Mesothelial cell of epicardium (in vitro differentiated cells): ENCODE data around the gene ADA. TPM values are rescaled to one million over a fixed set of nuclear protein-coding genes. Genes with fewer than 3 reads are reported as not detected.
"Not testable (repeated sequence)": the region's sequence is repeated elsewhere in the genome, so short reads cannot be mapped to it uniquely, and the experiment has no call there.

ENCODE experiments used
- DNase-seq, 2 experiments: peaks; one replicate each; pipeline ENCODE4 v3.0.0; 2021; ENCODE audit warnings: low spot score in 2 of 2; ENCODE audit not compliant: unreplicated experiment in 2 of 2
- H3K27ac Mint-ChIP-seq: 2 replicates; pipeline ENCODE4 v1.8.0; 2021; ENCODE audit warnings: mixed read lengths
- H3K27me3 Mint-ChIP-seq: 2 replicates; pipeline ENCODE4 v1.8.0; 2021; ENCODE audit warnings: low read depth, mixed read lengths
- H3K36me3 Mint-ChIP-seq: 2 replicates; pipeline ENCODE4 v1.8.0; 2021; ENCODE audit warnings: mixed read lengths
- H3K4me1 Mint-ChIP-seq: 2 replicates; pipeline ENCODE4 v1.8.0; 2021; ENCODE audit warnings: mixed read lengths
- H3K4me3 Mint-ChIP-seq: 2 replicates; pipeline ENCODE4 v1.8.0; 2021; ENCODE audit warnings: mild to moderate bottlenecking, moderate library complexity, mixed read lengths
- H3K9me3 Mint-ChIP-seq: 2 replicates; pipeline ENCODE4 v1.8.0; 2021; ENCODE audit warnings: mixed read lengths
- CTCF ChIP-seq: fragments of 200-600 bp; sonication (generic); IDR thresholded peaks from one replicate; pipeline ENCODE4 v1.5.0; 2021; ENCODE audit warnings: antibody characterized with exemption; ENCODE audit not compliant: unreplicated experiment
- total RNA-seq: library from RNA; stranded (reverse); gene quantifications from 3 replicates; pipeline ENCODE4 v1.2.1, GENCODE V29; 2021

ADA gene
- total RNA-seq, 1 donor from 2014 or later, result 21.7 TPM

DNA sequence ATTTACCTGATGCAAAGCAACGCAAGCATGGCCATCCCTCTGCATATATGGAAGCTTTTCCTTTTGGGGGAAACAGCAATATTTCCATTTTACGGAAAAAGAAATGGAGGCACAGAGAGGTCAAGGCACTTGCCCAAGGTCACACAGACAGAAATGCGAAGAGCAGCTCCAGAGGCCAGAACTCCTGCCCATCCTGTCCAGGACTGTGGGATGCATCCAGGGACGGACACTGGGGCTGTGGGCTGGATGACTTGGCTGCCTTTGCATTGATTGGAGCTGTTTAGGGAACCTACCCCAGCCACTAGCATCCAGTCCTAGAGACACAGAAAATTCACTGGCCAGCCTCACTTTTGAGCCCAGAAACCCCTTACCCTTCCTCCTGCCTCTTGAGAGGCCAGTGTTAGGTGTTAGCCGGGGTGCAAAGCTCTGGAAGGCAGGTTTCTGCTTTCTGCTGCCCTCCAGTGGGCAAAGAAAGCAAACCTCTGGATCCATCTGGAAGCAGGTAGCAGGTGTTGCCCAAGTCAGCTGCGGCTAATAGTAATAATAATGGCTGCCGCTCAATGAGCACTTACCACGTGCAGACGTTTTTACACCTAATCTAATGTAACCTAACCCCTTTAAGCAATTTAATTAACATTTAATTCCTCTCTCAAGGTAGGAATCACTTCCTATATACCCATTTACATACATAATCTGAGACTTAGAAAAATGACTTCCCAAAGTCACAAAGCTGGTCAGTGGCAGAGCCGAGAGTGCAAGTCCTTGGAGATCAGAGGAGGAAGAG, 32.0 kb upstream of the ADA start:
- peak; percentile 61 for TF ChIP-seq CTCF
- peaks cover 13% of the 10 kb centered on the region for H3K4me1 Mint-ChIP-seq
- H3K4me3 Mint-ChIP-seq, result no peak overlapping the region
- no peak overlapping the region for H3K27ac Mint-ChIP-seq
- peaks cover 4% of the 10 kb centered on the region for H3K9me3 Mint-ChIP-seq
- H3K36me3 Mint-ChIP-seq, result no peaks in the 10 kb centered on the region
- peak in 1 of 2 experiments; percentile 55 for DNase-seq
- no peaks in the 10 kb centered on the region for H3K27me3 Mint-ChIP-seq

DNA sequence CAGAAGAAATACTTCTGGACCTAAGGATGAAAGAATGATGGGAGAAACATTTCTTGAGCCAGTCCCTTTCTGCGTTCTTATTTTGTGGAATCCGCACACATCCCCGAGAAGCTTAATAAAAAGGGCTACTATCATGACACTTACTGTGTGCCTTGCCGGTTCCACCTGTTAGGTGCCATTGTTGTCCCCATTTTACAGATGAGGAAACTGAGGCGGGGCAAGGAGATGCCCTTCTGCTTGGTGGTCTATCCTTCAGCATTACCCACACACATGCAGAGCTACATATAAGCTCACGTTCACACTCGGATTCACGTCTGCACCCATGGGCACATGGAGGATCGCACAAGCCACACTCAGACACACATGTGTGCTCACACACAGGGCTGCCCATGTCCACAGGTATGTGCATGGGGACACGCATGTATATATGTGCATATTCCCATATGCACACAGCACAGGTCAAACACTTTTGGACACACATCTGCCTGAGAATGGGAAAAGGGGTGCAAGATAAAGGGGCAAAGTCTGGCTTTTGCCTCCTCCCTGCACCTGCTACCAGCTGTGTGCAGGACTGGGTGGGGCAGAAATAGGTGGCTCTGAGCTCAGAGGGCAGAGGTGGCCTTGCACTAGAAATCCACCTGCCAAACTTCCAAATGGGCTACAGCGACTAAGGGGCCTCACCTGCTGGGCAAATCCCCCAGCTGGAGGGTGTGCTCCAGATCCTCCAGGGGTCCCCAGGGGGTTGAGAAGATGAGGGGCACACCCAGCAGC, 30.5 kb upstream of the ADA start:
- Mint-ChIP-seq H3K36me3 (no peaks in the 10 kb centered on the region), H3K4me1 (peaks cover 17% of the 10 kb centered on the region), H3K27ac (no peak overlapping the region), H3K9me3 (no peaks in the 10 kb centered on the region), H3K27me3 (no peaks in the 10 kb centered on the region), H3K4me3 (no peak overlapping the region)
- no peak for DNase-seq
- no peak for TF ChIP-seq CTCF

DNA sequence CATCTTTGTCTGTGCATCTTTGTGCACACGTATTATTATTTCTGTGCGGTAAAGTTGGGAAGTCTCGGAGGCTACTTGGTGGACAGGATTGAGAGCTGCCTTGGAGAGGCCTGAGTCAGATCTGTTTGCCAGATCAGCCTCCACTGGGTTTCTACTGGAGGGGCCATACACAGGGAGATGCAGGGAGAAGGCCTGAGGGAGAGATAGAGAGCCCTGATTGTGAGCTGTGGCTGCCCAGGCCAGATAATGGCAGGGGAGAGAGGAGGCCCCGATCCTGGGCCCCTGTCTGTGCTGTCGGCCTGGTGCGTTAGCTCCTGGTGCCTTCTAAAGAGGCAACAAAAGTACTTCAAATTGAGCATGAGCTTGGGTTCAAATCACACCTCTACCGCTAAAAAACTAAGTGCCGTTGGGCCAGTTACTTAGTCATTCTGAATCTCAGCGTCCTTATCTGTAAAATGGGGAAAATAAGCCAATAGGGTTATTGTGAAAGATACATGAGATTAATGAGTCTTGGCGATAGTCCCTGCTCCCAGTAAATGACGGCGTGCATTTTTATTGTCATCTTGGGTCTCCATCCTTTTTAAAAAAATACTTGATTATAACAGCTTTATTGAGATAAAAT, 27.6 kb upstream of the ADA start:
- DNase-seq, result no peak
- H3K9me3 Mint-ChIP-seq, result no peaks in the 10 kb centered on the region
- H3K27me3 Mint-ChIP-seq, result no peaks in the 10 kb centered on the region
- H3K4me1 Mint-ChIP-seq, result peaks cover 12% of the 10 kb centered on the region
- H3K27ac Mint-ChIP-seq, result peak overlapping the region; percentile 82
- no peak for TF ChIP-seq CTCF
- H3K4me3 Mint-ChIP-seq, result no peak overlapping the region
- H3K36me3 Mint-ChIP-seq, result no peaks in the 10 kb centered on the region

DNA sequence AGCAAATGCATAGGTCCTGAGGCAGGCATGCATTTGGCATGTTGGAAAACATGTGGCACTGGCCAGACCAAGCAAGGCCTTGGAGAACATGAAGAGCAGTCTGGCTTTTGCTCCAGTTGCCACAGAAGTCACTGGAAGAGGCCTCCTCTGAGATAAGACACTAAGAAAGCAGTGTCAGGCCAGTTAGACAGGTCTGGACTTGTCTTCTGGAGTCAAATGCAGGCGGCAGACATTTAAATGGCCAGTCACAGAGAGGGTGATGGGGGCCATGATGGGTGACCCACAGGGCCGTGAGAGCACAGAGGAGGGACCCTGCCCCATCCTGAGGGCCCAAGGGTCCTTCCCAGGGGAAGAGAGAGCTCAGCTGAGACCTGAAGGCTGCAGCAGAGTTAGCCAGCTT, 26.7 kb upstream of the ADA start:
- H3K4me3 Mint-ChIP-seq, result peak overlapping the region; percentile 9
- no peak for TF ChIP-seq CTCF
- H3K4me1 Mint-ChIP-seq, result peaks cover 12% of the 10 kb centered on the region
- DNase-seq, result no peak
- H3K36me3 Mint-ChIP-seq, result no peaks in the 10 kb centered on the region
- no peaks in the 10 kb centered on the region for H3K27me3 Mint-ChIP-seq
- peak overlapping the region; percentile 82 for H3K27ac Mint-ChIP-seq
- no peaks in the 10 kb centered on the region for H3K9me3 Mint-ChIP-seq

DNA sequence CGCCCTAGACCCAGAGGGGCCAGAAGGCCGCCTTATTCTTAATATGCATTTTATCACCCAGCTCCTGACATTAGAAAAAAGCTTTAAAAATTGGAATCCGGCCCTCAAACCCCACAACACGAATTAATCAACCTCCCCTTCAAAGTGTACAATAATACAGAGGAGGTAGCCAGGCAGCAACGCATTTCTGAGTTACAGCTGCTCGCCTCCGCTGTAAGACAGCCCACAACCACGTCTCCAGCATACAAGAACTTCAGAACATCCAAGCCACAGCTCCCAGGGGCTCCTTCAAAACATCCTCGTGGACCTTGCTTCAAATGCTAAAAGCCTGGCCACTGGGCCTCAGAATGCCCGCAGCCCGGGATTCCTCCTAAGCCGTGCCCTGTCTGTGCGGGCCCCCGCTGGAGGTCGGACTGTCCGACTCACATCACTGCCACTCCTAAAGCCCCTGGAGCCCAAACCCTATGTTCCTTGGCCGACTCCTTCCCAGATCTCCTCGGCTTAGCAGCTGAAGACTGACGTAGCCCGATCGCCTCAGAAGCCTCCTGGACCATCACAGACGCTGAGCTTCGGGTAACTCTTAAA, 20.9 kb upstream of the ADA start:
- not testable (repeated sequence) for H3K27me3 Mint-ChIP-seq, H3K9me3 Mint-ChIP-seq, H3K4me3 Mint-ChIP-seq, H3K36me3 Mint-ChIP-seq, DNase-seq, H3K27ac Mint-ChIP-seq, H3K4me1 Mint-ChIP-seq

DNA sequence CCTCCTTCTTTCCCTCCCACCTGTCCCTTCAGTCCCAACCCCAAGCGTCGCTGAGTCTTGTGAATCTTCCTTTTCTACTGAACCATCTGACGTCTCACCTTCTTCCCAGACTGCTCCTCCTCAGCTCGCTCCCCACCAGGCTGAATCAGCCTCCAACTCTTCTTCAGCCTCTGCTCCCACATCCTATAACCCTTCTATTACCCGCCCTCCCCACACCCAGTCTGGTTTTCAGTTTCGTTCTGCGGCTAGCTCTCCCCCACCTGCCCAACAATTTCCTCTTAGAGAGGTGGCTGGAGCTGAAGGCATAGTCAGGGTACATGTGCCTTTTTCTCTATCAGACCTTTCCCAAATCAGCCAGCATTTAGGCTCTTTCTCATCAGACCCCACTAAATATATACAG, 20.0 kb upstream of the ADA start:
- H3K9me3 Mint-ChIP-seq, H3K27ac Mint-ChIP-seq, DNase-seq, H3K4me1 Mint-ChIP-seq, H3K4me3 Mint-ChIP-seq, H3K36me3 Mint-ChIP-seq, H3K27me3 Mint-ChIP-seq: not testable (repeated sequence)

DNA sequence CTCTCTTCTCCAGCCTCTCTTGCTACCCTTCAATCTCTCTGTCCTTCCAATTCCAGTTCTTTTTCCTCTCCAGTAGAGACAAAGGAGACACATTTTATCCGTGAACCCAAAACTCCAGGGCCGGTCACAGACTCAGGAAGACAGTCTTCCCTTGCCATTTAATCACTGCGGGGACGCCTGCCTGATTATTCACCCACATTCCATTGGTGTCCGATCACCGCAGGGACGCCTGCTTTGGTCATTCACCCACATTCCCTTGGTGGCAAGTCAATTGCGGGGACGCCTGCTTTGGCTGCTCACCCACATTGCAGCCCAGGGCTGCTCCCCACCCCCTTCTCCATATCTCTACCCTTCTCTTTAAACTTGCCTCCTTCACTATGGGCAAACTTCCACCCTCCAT, 19.4 kb upstream of the ADA start:
- not testable (repeated sequence) for H3K9me3 Mint-ChIP-seq, H3K4me1 Mint-ChIP-seq, H3K4me3 Mint-ChIP-seq, H3K27ac Mint-ChIP-seq, DNase-seq, H3K36me3 Mint-ChIP-seq, H3K27me3 Mint-ChIP-seq
